ENCODE measurements around the gene TSPAN18. TPM values are rescaled to one million over a fixed set of nuclear protein-coding genes. Genes with fewer than 3 reads are reported as not detected.

Gene TSPAN18
- total and polyA plus RNA-seq, 2 of the 4 experiments (the other 2 are of a cell fraction) = 0.36 to 1.1 TPM

DNA sequence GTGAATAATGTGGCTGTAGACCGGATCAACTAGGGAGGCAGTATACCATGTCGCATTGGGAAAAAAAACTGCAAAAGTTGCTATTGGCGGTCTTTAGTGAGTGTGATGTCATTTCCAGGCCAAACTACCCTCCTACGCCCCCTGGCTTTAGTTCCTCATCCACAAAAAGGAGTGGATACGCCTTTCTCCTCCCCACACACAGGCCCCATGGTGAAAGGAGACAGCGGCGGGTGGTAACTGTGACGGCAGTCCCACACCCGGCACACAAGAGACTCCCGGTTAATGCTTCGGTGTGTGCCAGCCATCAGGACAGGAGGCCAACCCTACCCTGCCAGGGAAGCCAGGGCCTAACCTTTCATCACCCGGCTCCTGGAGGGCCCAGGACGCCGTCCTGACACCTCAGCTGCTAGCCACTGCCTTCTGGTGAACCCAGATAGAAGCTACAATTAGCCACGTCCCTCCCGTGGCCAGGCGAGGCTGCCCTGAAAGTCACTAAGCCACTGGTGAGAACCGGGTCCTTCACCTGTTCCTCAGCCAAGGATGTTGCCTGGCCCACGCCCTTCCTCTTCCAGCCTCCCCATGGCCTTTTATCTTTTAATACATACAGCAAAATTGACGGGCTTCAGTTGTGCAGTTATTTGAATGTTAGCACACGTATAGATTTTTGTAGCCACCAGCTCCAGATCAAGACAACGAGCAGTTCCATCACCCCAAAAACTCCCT, 213.1 kb downstream of the TSPAN18 start:
- Histone ChIP-seq H3K23ac (ENCODE audit: low read depth, low read length) (no peak overlapping the region), H3K9ac (ENCODE audit: low read depth, low read length) (no peak overlapping the region), H3K9me1 (ENCODE audit: insufficient read depth, low read length) (peaks cover 7% of the 10 kb centered on the region), H3K4me3 (ENCODE audit: insufficient read depth, low read depth, low read length) (no peak overlapping the region), H3K4me1 (ENCODE audit: control insufficient read depth, insufficient read depth, low read length) (no peaks in the 10 kb centered on the region; the same call in 1 of the 2 replicates), H3K79me1 (ENCODE audit: low read depth in 1 of 2, low read length in 2 of 2) (peaks cover 8 to 19% of the 10 kb centered on the region in 2 experiments), H4K91ac (ENCODE audit: insufficient read depth, low read depth, low read length) (no peak overlapping the region), H4K5ac (ENCODE audit: low read depth, low read length) (no peak overlapping the region), H3K9me3 (ENCODE audit: control insufficient read depth, insufficient read depth, low read length) (no peaks in the 10 kb centered on the region), H4K8ac (ENCODE audit: low read depth in 2 of 2, low read length in 2 of 2) (no peak overlapping the region), H3K18ac (ENCODE audit: low read depth, low read length) (no peak overlapping the region), H2BK120ac (ENCODE audit: low read depth, low read length) (no peak overlapping the region), H3K27ac (ENCODE audit: insufficient read depth, low read length) (no peak overlapping the region), H3K4ac (ENCODE audit: low read depth, low read length) (no peak overlapping the region), H2BK5ac (ENCODE audit: low read depth, low read length, poor library complexity, severe bottlenecking) (no peak overlapping the region), H3K4me2 (ENCODE audit: low read depth, low read length) (no peak overlapping the region), H2AFZ (replicated peaks; ENCODE audit: low read length, poor library complexity) (no peak overlapping the region), H3K56ac (ENCODE audit: extremely low read depth, insufficient read depth, low read length) (no peak overlapping the region), H4K20me1 (ENCODE audit: insufficient read depth, low read length) (peaks cover 50% of the 10 kb centered on the region), H2AK9ac (replicated peaks; ENCODE audit: low read depth, low read length, poor library complexity) (no peak overlapping the region), H2BK20ac (ENCODE audit: low read depth, low read length) (no peak overlapping the region), H3K27me3 (ENCODE audit: control insufficient read depth, insufficient read depth, low read length) (no peaks in the 10 kb centered on the region), H3K36me3 (ENCODE audit: control insufficient read depth, insufficient read depth, low read length) (peaks cover 31% of the 10 kb centered on the region; the same call in 1 of the 2 replicates), H2AK5ac (ENCODE audit: low read depth, low read length) (no peak overlapping the region), H2BK15ac (ENCODE audit: low read depth, low read length) (no peak overlapping the region), H3K14ac (replicated peaks; ENCODE audit: low read depth, low read length) (no peak overlapping the region)
- dilution Hi-C loops (cut with HindIII; ENCODE audit: low sequenced_read_pairs, unreplicated experiment) = no loop called here
- WGBS, 2 experiments (ENCODE audit: extremely low coverage in 2 of 2, insufficient read length in 1 of 2) = no CpG with 5 or more reads among the region's 22 CpGs
- no peak for ATAC-seq (ENCODE audit: low read depth)
- in situ Hi-C loops (cut with MboI; ENCODE audit: low sequenced_read_pairs) = loop anchor here (10.0 kb wide), 1 partner anchor 355 kb away; no protein-coding TSS in a partner anchor
- ChIA-PET CTCF (interaction anchor here (0.6 to 1.1 kb wide), 2 partner anchors 13 to 91 kb away, joined by 3 to 4 read pairs; no protein-coding TSS in a partner anchor), POLR2A (ENCODE audit: unreplicated experiment) (no interaction called here)
- intact Hi-C loops (cut with micrococcal nuclease) = no loop called here
- no peak for DNase-seq
- BruUV-seq (replicated peaks) = no TSS peak
- TF ChIP-seq, protein P1, sequence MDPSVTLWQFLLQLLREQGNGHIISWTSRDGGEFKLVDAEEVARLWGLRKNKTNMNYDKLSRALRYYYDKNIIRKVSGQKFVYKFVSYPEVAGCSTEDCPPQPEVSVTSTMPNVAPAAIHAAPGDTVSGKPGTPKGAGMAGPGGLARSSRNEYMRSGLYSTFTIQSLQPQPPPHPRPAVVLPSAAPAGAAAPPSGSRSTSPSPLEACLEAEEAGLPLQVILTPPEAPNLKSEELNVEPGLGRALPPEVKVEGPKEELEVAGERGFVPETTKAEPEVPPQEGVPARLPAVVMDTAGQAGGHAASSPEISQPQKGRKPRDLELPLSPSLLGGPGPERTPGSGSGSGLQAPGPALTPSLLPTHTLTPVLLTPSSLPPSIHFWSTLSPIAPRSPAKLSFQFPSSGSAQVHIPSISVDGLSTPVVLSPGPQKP (IDR thresholded peaks at IDR 0.05; ENCODE audit: borderline replicate concordance, low read depth, low read length) = no peak
- TF ChIP-seq MAFK (IDR thresholded peaks at IDR 0.05; ENCODE audit: low read depth, low read length) (no peak), RFX5 (IDR thresholded peaks at IDR 0.05; ENCODE audit: low read depth, low read length) (no peak), MXI1 (IDR thresholded peaks at IDR 0.05; ENCODE audit: borderline replicate concordance, low read depth, low read length) (no peak), BHLHE40 (IDR thresholded peaks at IDR 0.05; ENCODE audit: low read depth, low read length) (no peak), RAD21 (IDR thresholded peaks at IDR 0.05; ENCODE audit: low read length) (no peak), CHD1 (IDR thresholded peaks at IDR 0.05; ENCODE audit: low read depth, low read length) (no peak), CEBPB (IDR thresholded peaks at IDR 0.05; ENCODE audit: low read depth, low read length) (no peak), FOS (IDR thresholded peaks at IDR 0.05; ENCODE audit: low read depth, low read length) (no peak), RCOR1 (IDR thresholded peaks at IDR 0.05; ENCODE audit: insufficient replicate concordance, low read length) (no peak), SMC3 (IDR thresholded peaks at IDR 0.05; ENCODE audit: low read depth, low read length) (no peak), POLR2A (IDR thresholded peaks at IDR 0.05; ENCODE audit: low read depth, low read length) (no peak), NFE2L2 (IDR thresholded peaks at IDR 0.05; ENCODE audit: low read depth, low read length) (no peak)
- TF ChIP-seq, protein P2, sequence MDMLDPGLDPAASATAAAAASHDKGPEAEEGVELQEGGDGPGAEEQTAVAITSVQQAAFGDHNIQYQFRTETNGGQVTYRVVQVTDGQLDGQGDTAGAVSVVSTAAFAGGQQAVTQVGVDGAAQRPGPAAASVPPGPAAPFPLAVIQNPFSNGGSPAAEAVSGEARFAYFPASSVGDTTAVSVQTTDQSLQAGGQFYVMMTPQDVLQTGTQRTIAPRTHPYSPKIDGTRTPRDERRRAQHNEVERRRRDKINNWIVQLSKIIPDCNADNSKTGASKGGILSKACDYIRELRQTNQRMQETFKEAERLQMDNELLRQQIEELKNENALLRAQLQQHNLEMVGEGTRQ (IDR thresholded peaks at IDR 0.05; ENCODE audit: low read depth, low read length) = no peak
- TF ChIP-seq, protein P3, sequence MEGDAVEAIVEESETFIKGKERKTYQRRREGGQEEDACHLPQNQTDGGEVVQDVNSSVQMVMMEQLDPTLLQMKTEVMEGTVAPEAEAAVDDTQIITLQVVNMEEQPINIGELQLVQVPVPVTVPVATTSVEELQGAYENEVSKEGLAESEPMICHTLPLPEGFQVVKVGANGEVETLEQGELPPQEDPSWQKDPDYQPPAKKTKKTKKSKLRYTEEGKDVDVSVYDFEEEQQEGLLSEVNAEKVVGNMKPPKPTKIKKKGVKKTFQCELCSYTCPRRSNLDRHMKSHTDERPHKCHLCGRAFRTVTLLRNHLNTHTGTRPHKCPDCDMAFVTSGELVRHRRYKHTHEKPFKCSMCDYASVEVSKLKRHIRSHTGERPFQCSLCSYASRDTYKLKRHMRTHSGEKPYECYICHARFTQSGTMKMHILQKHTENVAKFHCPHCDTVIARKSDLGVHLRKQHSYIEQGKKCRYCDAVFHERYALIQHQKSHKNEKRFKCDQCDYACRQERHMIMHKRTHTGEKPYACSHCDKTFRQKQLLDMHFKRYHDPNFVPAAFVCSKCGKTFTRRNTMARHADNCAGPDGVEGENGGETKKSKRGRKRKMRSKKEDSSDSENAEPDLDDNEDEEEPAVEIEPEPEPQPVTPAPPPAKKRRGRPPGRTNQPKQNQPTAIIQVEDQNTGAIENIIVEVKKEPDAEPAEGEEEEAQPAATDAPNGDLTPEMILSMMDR (conservative IDR thresholded peaks at IDR 0.05; ENCODE audit: low read depth, low read length) = no peak

Data from IMR-90 (cell line).